Mucosa of descending colon (tissue), 3 donors: Measurements from ENCODE around the gene THAP7. TPM values are rescaled to one million over a fixed set of nuclear protein-coding genes. Genes with fewer than 3 reads are reported as not detected.

ENCODE experiments used
- ATAC-seq: fragments of 200-7000 bp; cut with Tn5 transposase; one replicate; pipeline ENCODE4 v1.9.1; 2020; ENCODE audit warnings: mild to moderate bottlenecking, moderate library complexity
- DNase-seq, 3 donors: peaks; one replicate each; pipeline ENCODE4 v3.0.0-alpha.2; 2020
- H3K36me3 ChIP-seq: fragments of 200-600 bp; one replicate; pipeline ENCODE4 v1.8.0; 2021; ENCODE audit warnings: low read depth, mild to moderate bottlenecking
- H3K4me1 ChIP-seq: fragments of 200-600 bp; one replicate; pipeline ENCODE4 v1.8.0; 2021; ENCODE audit warnings: low read depth, mild to moderate bottlenecking
- H3K4me3 ChIP-seq: fragments of 200-600 bp; one replicate; pipeline ENCODE4 v1.8.0; 2021; ENCODE audit warnings: mild to moderate bottlenecking
- H3K9me3 ChIP-seq: fragments of 200-600 bp; one replicate; pipeline ENCODE4 v1.8.0; 2021; ENCODE audit warnings: mild to moderate bottlenecking
- intact Hi-C, 2 donors: fragments of 100-400 bp; cut with DNase I in 1 of 2; cut with micrococcal nuclease in 1 of 2; formaldehyde crosslinking; loops; one replicate each; pipeline versions ENCODE4 v1.11.0 to v1.11.1; 2022; cut with DNase I, micrococcal nuclease
- total RNA-seq, 3 donors: library from RNA; stranded (reverse); fragmentation: NEBNext Ultra II Directional in 2 of 3; extraction: Animal tissue kit (Norgen Biotek cat#: 25700) in 2 of 3; gene quantifications; one replicate each; pipeline versions ENCODE4 v1.2.1 to v1.2.4, GENCODE V29; 2021 to 2023
- TF ChIP-seq, protein P1 (sequence below): fragments of 200-600 bp; IDR thresholded peaks from one replicate; pipeline ENCODE4 v1.8.0; 2022; ENCODE audit warnings: antibody characterized with exemption, mild to moderate bottlenecking
- donor health status: DM: no; HTN: no; CAD: no; lungs with moderate emphysema.
- donor health status: DM: no; HTN: no; CAD: no.
- donor health status: DM: no; HTN: yes; CAD: no.

Gene THAP7
- total RNA-seq, 3 donors from 2014 or later: 16.8 to 27.8 (median 19.8) TPM

- Histone ChIP-seq H3K9me3 (no peaks in the 10 kb centered on the region), H3K36me3 (no peaks in the 10 kb centered on the region), H3K4me3 (no peak overlapping the region), H3K4me1 (peaks cover 24% of the 10 kb centered on the region)
- DNase-seq: peak; percentile 55 to 72 (median 63)
- ATAC-seq: peak; percentile 37
- intact Hi-C loops: no loop called here
- TF ChIP-seq, protein P1, sequence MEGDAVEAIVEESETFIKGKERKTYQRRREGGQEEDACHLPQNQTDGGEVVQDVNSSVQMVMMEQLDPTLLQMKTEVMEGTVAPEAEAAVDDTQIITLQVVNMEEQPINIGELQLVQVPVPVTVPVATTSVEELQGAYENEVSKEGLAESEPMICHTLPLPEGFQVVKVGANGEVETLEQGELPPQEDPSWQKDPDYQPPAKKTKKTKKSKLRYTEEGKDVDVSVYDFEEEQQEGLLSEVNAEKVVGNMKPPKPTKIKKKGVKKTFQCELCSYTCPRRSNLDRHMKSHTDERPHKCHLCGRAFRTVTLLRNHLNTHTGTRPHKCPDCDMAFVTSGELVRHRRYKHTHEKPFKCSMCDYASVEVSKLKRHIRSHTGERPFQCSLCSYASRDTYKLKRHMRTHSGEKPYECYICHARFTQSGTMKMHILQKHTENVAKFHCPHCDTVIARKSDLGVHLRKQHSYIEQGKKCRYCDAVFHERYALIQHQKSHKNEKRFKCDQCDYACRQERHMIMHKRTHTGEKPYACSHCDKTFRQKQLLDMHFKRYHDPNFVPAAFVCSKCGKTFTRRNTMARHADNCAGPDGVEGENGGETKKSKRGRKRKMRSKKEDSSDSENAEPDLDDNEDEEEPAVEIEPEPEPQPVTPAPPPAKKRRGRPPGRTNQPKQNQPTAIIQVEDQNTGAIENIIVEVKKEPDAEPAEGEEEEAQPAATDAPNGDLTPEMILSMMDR: no peak
Measured at GRCh38 chr22:20965104-20965887, 36.6 kb downstream of the THAP7 start.

- Histone ChIP-seq H3K4me1 (peaks cover 24% of the 10 kb centered on the region), H3K36me3 (no peaks in the 10 kb centered on the region), H3K4me3 (no peak overlapping the region), H3K9me3 (no peaks in the 10 kb centered on the region)
- intact Hi-C loops: no loop called here
- ATAC-seq: no peak
- TF ChIP-seq, protein P1: no peak
- no peak for DNase-seq
Measured at GRCh38 chr22:20964799-20965103, 37.2 kb downstream of the THAP7 start.

- no peak for ATAC-seq
- H3K4me3 ChIP-seq: no peak overlapping the region
- intact Hi-C loops: no loop called here
Measured at GRCh38 chr22:20964090-20964798, 37.7 kb downstream of the THAP7 start.

GRCh38 chr22:20963201-20964052, 38.5 kb downstream of the THAP7 start:
- intact Hi-C loops: no loop called here
- peak in 2 of 3 donors; percentile 32 to 38 for DNase-seq
- TF ChIP-seq, protein P1: no peak
- Histone ChIP-seq H3K4me1 (peaks cover 33% of the 10 kb centered on the region), H3K4me3 (no peak overlapping the region), H3K9me3 (no peaks in the 10 kb centered on the region), H3K36me3 (no peaks in the 10 kb centered on the region)
- no peak for ATAC-seq

More at GRCh38 chr22:20964090-20964798, 37.7 kb downstream of the THAP7 start:
- Histone ChIP-seq H3K9me3 (no peaks in the 10 kb centered on the region), H3K4me1 (peaks cover 24% of the 10 kb centered on the region), H3K36me3 (no peaks in the 10 kb centered on the region)
- TF ChIP-seq, protein P1: no peak
- DNase-seq: peak in 2 of 3 donors; percentile 47

DNA sequence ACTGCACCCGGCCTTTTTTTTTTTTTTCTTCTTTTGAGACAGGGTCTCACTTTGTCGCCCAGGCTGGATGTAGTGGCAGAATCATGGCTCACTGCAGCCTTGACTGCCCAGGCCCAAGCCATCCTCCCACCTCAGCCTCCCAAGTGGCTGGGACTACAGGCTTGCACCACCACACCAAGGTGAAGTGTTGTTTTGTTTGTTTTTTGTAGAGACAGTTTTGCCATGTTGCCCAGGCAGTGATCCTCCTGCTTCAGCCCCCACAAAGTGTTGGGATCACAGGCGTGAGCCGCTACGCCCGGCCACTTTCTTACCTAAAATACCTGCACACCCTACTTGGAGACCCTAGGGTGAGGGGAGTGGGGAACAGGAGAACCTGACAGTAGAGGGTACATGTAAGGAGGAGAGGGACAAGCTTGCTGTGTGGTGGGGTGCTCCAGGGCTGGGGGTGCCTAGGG, 39.4 kb downstream of the THAP7 start:
- TF ChIP-seq, protein P1: no peak
- ATAC-seq (no peak), DNase-seq (peak in 2 of 3 donors; percentile 24 to 25)
- no peaks in the 10 kb centered on the region for H3K9me3 ChIP-seq
- intact Hi-C loops: no loop called here
- no peaks in the 10 kb centered on the region for H3K36me3 ChIP-seq
- peaks cover 34% of the 10 kb centered on the region for H3K4me1 ChIP-seq
- no peak overlapping the region for H3K4me3 ChIP-seq
